ENCODE data around the gene IKBKG.
A peak's percentile ranks its signal among the peaks of the same experiment; 100 is the strongest.
"Not testable (repeated sequence)": the region's sequence is repeated elsewhere in the genome, so short reads cannot be mapped to it uniquely, and the experiment has no call there.

Gene IKBKG

DNA sequence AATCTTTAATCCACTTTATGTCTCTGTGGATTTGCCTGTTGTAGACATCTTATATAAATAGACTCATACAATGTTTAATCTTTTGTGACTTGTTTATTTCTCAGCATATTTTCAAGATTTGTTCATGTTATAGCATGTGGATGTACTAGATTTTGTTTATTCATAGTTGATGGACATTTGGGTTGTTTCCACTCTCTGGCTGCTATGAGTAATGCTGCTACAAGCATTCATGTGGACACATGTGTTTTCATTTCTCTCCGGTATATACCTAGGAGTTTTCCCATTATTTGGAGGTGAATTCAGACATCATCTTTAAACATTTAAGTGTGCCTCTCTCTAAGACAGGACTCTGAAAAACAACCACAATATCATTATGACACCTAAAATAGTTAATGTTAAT lies 2.3 kb downstream of the IKBKG start:
- peaks cover 4 to 19% (median 11%) of the 10 kb centered on the region in 5 donors for H3K27me3 ChIP-seq (ENCODE audit: control insufficient read depth in 5 of 5, insufficient read depth in 4 of 5, low read length in 5 of 5)
- peaks cover 2 to 25% (median 20%) of the 10 kb centered on the region in 5 donors for H3K4me1 ChIP-seq (ENCODE audit: control insufficient read depth in 5 of 5, insufficient read depth in 5 of 5, low read length in 5 of 5)
- peaks cover 0 to 18% (median 13%) of the 10 kb centered on the region in 5 donors for H3K36me3 ChIP-seq (ENCODE audit: control insufficient read depth in 5 of 5, insufficient read depth in 5 of 5, low read length in 5 of 5)
- H3K9me3 ChIP-seq (ENCODE audit: control insufficient read depth in 5 of 5, low read length in 5 of 5) = no peaks in the 10 kb centered on the region
- H3K27ac ChIP-seq (ENCODE audit: low read depth, low read length) = no peak overlapping the region
- peak overlapping the region in 1 of 5 donors; percentile 31 for H3K9ac ChIP-seq (ENCODE audit: low read length in 5 of 5)
- no peak overlapping the region for H3K4me3 ChIP-seq (ENCODE audit: low read depth in 1 of 5, low read length in 5 of 5)

- not testable (repeated sequence) for H3K9me3 ChIP-seq (ENCODE audit: control insufficient read depth in 5 of 5, low read length in 5 of 5); H3K9ac ChIP-seq (ENCODE audit: low read length in 5 of 5); H3K4me3 ChIP-seq (ENCODE audit: low read depth in 1 of 5, low read length in 5 of 5); H3K27ac ChIP-seq (ENCODE audit: low read depth, low read length)
- Histone ChIP-seq H3K4me1 (ENCODE audit: control insufficient read depth in 5 of 5, insufficient read depth in 5 of 5, low read length in 5 of 5) (peaks cover 2 to 13% (median 12%) of the 10 kb centered on the region in 5 donors), H3K27me3 (ENCODE audit: control insufficient read depth in 5 of 5, insufficient read depth in 4 of 5, low read length in 5 of 5) (peaks cover 4 to 22% (median 10%) of the 10 kb centered on the region in 5 donors), H3K36me3 (ENCODE audit: control insufficient read depth in 5 of 5, insufficient read depth in 5 of 5, low read length in 5 of 5) (peaks cover 0 to 24% (median 17%) of the 10 kb centered on the region in 5 donors)
Observed at GRCh38 chrX:154552112-154552806, 4.8 kb downstream of the IKBKG start.

DNA sequence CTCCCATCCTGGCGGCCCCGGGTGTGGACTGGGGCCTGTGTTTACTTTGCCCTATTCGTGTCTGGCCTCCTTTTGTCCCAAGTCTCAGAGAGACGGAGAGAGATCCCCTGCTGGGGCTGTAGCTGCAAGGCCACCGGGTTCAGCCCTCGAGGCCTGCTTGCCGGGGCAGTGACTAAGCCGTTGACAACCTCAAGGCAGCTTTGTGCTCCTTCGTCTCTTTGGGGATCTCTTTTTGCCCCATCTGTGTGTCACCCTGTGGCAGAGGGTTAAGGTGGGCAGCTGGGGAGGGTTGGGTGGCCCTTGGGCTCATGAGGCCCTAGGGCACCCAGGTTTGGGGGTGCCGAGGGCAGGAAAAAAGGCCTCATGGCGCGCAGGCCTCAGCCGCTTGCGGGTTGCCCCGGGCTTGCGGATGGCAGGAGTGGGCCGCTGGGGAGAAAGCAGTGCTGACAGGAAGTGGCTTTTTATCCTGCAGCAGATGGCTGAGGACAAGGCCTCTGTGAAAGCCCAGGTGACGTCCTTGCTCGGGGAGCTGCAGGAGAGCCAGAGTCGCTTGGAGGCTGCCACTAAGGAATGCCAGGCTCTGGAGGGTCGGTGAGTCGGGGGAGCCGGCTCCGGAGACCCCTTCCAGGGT lies 10.8 kb downstream of the IKBKG start:
- Histone ChIP-seq H3K36me3 (ENCODE audit: control insufficient read depth in 5 of 5, insufficient read depth in 5 of 5, low read length in 5 of 5) (peaks cover 0 to 17% (median 13%) of the 10 kb centered on the region in 5 donors), H3K27me3 (ENCODE audit: control insufficient read depth in 5 of 5, insufficient read depth in 4 of 5, low read length in 5 of 5) (peaks cover 2 to 15% (median 6%) of the 10 kb centered on the region in 5 donors)
- H3K27ac ChIP-seq (ENCODE audit: low read depth, low read length); H3K4me1 ChIP-seq (ENCODE audit: control insufficient read depth in 5 of 5, insufficient read depth in 5 of 5, low read length in 5 of 5); H3K4me3 ChIP-seq (ENCODE audit: low read depth in 1 of 5, low read length in 5 of 5); H3K9me3 ChIP-seq (ENCODE audit: control insufficient read depth in 5 of 5, low read length in 5 of 5); H3K9ac ChIP-seq (ENCODE audit: low read length in 5 of 5): not testable (repeated sequence)

- not testable (repeated sequence) for H3K27ac ChIP-seq (ENCODE audit: low read depth, low read length); H3K4me3 ChIP-seq (ENCODE audit: low read depth in 1 of 5, low read length in 5 of 5); H3K4me1 ChIP-seq (ENCODE audit: control insufficient read depth in 5 of 5, insufficient read depth in 5 of 5, low read length in 5 of 5); H3K9me3 ChIP-seq (ENCODE audit: control insufficient read depth in 5 of 5, low read length in 5 of 5); H3K27me3 ChIP-seq (ENCODE audit: control insufficient read depth in 5 of 5, insufficient read depth in 4 of 5, low read length in 5 of 5); H3K9ac ChIP-seq (ENCODE audit: low read length in 5 of 5)
- peaks cover 0 to 10% (median 7%) of the 10 kb centered on the region in 5 donors for H3K36me3 ChIP-seq (ENCODE audit: control insufficient read depth in 5 of 5, insufficient read depth in 5 of 5, low read length in 5 of 5)
Observed at GRCh38 chrX:154558896-154559295, 11.5 kb downstream of the IKBKG start.

GRCh38 chrX:154560326-154560725 lies 12.9 kb downstream of the IKBKG start:
- H3K36me3 ChIP-seq (ENCODE audit: control insufficient read depth in 5 of 5, insufficient read depth in 5 of 5, low read length in 5 of 5); H3K4me3 ChIP-seq (ENCODE audit: low read depth in 1 of 5, low read length in 5 of 5); H3K4me1 ChIP-seq (ENCODE audit: control insufficient read depth in 5 of 5, insufficient read depth in 5 of 5, low read length in 5 of 5); H3K27ac ChIP-seq (ENCODE audit: low read depth, low read length); H3K27me3 ChIP-seq (ENCODE audit: control insufficient read depth in 5 of 5, insufficient read depth in 4 of 5, low read length in 5 of 5); H3K9ac ChIP-seq (ENCODE audit: low read length in 5 of 5); H3K9me3 ChIP-seq (ENCODE audit: control insufficient read depth in 5 of 5, low read length in 5 of 5): not testable (repeated sequence)

GRCh38 chrX:154562295-154562694 lies 14.9 kb downstream of the IKBKG start:
- not testable (repeated sequence) for H3K36me3 ChIP-seq (ENCODE audit: control insufficient read depth in 5 of 5, insufficient read depth in 5 of 5, low read length in 5 of 5); H3K9me3 ChIP-seq (ENCODE audit: control insufficient read depth in 5 of 5, low read length in 5 of 5); H3K4me3 ChIP-seq (ENCODE audit: low read depth in 1 of 5, low read length in 5 of 5); H3K27me3 ChIP-seq (ENCODE audit: control insufficient read depth in 5 of 5, insufficient read depth in 4 of 5, low read length in 5 of 5); H3K9ac ChIP-seq (ENCODE audit: low read length in 5 of 5); H3K27ac ChIP-seq (ENCODE audit: low read depth, low read length); H3K4me1 ChIP-seq (ENCODE audit: control insufficient read depth in 5 of 5, insufficient read depth in 5 of 5, low read length in 5 of 5)

GRCh38 chrX:154570361-154570760 lies 22.9 kb downstream of the IKBKG start:
- not testable (repeated sequence) for H3K9me3 ChIP-seq (ENCODE audit: control insufficient read depth in 5 of 5, low read length in 5 of 5); H3K27me3 ChIP-seq (ENCODE audit: control insufficient read depth in 5 of 5, insufficient read depth in 4 of 5, low read length in 5 of 5); H3K4me3 ChIP-seq (ENCODE audit: low read depth in 1 of 5, low read length in 5 of 5); H3K36me3 ChIP-seq (ENCODE audit: control insufficient read depth in 5 of 5, insufficient read depth in 5 of 5, low read length in 5 of 5); H3K27ac ChIP-seq (ENCODE audit: low read depth, low read length); H3K9ac ChIP-seq (ENCODE audit: low read length in 5 of 5); H3K4me1 ChIP-seq (ENCODE audit: control insufficient read depth in 5 of 5, insufficient read depth in 5 of 5, low read length in 5 of 5)

DNA sequence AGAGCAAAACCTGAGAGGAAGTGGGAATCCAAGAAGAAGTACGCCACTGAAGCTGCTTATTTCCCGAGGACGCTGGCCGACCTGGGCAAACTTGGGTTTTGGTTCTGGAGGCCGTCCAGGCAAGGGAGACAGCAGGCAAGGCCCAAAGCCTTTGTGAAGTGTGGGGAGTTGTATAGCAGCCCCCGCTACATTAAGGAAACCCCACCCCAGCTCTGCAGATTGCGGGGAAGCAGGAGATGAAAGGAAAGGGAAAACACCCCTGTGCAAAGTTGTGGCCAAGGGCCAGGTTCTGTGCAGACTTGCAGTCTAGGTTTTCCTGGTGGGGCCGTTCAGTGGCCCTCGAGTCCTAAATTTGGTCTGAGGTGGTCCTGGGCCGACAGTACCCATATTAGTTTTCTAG lies 25.6 kb downstream of the IKBKG start:
- not testable (repeated sequence) for H3K4me3 ChIP-seq (ENCODE audit: low read depth in 1 of 5, low read length in 5 of 5); H3K27ac ChIP-seq (ENCODE audit: low read depth, low read length); H3K9ac ChIP-seq (ENCODE audit: low read length in 5 of 5); H3K36me3 ChIP-seq (ENCODE audit: control insufficient read depth in 5 of 5, insufficient read depth in 5 of 5, low read length in 5 of 5); H3K4me1 ChIP-seq (ENCODE audit: control insufficient read depth in 5 of 5, insufficient read depth in 5 of 5, low read length in 5 of 5); H3K9me3 ChIP-seq (ENCODE audit: control insufficient read depth in 5 of 5, low read length in 5 of 5); H3K27me3 ChIP-seq (ENCODE audit: control insufficient read depth in 5 of 5, insufficient read depth in 4 of 5, low read length in 5 of 5)

DNA sequence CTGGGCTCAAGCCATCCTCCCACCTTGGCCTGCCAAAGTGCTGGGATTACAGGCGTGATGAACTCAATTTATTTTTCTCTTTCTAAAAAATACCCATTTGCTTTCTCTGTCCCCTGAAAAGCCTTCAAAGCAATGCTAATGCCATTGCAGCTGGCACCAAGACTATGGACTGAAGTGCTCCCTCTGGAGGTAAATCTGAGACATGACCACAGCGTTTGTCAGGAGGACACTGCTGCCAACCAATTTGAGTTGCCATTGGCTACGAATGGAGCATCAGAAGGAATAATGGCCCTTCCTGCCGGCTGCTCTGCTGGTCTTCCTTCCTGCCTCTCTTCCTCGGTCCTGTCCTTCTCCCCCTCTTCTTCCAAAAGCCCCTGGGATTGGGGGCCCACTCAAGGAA lies 27.7 kb downstream of the IKBKG start:
- H3K27me3 ChIP-seq (ENCODE audit: control insufficient read depth in 5 of 5, insufficient read depth in 4 of 5, low read length in 5 of 5); H3K4me3 ChIP-seq (ENCODE audit: low read depth in 1 of 5, low read length in 5 of 5); H3K9me3 ChIP-seq (ENCODE audit: control insufficient read depth in 5 of 5, low read length in 5 of 5); H3K36me3 ChIP-seq (ENCODE audit: control insufficient read depth in 5 of 5, insufficient read depth in 5 of 5, low read length in 5 of 5); H3K9ac ChIP-seq (ENCODE audit: low read length in 5 of 5); H3K4me1 ChIP-seq (ENCODE audit: control insufficient read depth in 5 of 5, insufficient read depth in 5 of 5, low read length in 5 of 5); H3K27ac ChIP-seq (ENCODE audit: low read depth, low read length): not testable (repeated sequence)

- not testable (repeated sequence) for H3K27ac ChIP-seq (ENCODE audit: low read depth, low read length); H3K9me3 ChIP-seq (ENCODE audit: control insufficient read depth in 5 of 5, low read length in 5 of 5); H3K27me3 ChIP-seq (ENCODE audit: control insufficient read depth in 5 of 5, insufficient read depth in 4 of 5, low read length in 5 of 5); H3K4me3 ChIP-seq (ENCODE audit: low read depth in 1 of 5, low read length in 5 of 5); H3K36me3 ChIP-seq (ENCODE audit: control insufficient read depth in 5 of 5, insufficient read depth in 5 of 5, low read length in 5 of 5); H3K4me1 ChIP-seq (ENCODE audit: control insufficient read depth in 5 of 5, insufficient read depth in 5 of 5, low read length in 5 of 5); H3K9ac ChIP-seq (ENCODE audit: low read length in 5 of 5)
Observed at GRCh38 chrX:154582994-154583393, 35.6 kb downstream of the IKBKG start.
